WERI-Rb-1 (cell line): ENCODE measurements around the gene AATK.

Source experiments
- DNase-seq: peaks from one replicate; pipeline ENCODE4 v3.0.0-alpha.2; 2020
- H3K27ac ChIP-seq: fragments of 250-450 bp; sonication (Bioruptor Pico); 2 replicates; pipeline ENCODE4 v1.5.1; 2020; ENCODE audit warnings: mild to moderate bottlenecking, moderate library complexity
- H3K27me3 ChIP-seq: fragments of 250-450 bp; sonication (Bioruptor Pico); 2 replicates; pipeline ENCODE4 v1.5.1; 2021; ENCODE audit warnings: mild to moderate bottlenecking, low read depth, moderate library complexity; ENCODE audit not compliant: insufficient read depth, severe bottlenecking
- H3K36me3 ChIP-seq: fragments of 250-450 bp; sonication (Bioruptor Pico); 2 replicates; pipeline ENCODE4 v1.5.1; 2020; ENCODE audit warnings: mild to moderate bottlenecking, moderate library complexity
- H3K4me3 ChIP-seq: 2 replicates; pipeline ENCODE4 v1.5.1; 2011; ENCODE audit warnings: low read depth, mild to moderate bottlenecking, control low read depth, low read length
- H3K9me3 ChIP-seq: fragments of 250-450 bp; sonication (Bioruptor Pico); 2 replicates; pipeline ENCODE4 v1.5.1; 2021; ENCODE audit warnings: mild to moderate bottlenecking, moderate library complexity; ENCODE audit not compliant: severe bottlenecking
- CTCF ChIP-seq: IDR thresholded peaks from 2 replicates; pipeline ENCODE4 v1.5.1; 2011; ENCODE audit warnings: low read depth, mild to moderate bottlenecking, control low read depth, inconsistent platforms, low read length

The AATK gene

DNA sequence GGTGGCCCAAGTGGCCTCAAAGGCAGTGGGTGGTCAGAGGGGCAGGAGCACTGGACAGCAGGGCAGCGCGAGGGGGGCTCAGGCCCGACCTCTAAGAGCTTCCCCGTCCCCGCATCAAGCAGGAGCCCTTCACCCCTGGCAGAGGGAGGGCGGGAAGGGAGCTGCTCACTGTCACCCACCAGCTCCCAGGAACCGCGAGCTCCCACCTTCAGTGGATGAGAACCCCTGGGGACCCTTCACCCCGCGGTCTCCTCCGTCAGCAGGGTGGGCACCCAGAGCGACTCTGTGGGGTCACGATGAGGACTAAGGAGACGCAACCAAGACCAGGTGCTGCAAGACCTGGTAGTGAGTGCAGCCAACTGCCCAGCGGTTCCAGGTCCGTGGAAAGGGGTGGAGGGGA is 43.1 kb upstream of the AATK start:
- no peak overlapping the region for H3K27ac ChIP-seq
- TF ChIP-seq CTCF = no peak
- H3K4me3 ChIP-seq = no peak overlapping the region

DNA sequence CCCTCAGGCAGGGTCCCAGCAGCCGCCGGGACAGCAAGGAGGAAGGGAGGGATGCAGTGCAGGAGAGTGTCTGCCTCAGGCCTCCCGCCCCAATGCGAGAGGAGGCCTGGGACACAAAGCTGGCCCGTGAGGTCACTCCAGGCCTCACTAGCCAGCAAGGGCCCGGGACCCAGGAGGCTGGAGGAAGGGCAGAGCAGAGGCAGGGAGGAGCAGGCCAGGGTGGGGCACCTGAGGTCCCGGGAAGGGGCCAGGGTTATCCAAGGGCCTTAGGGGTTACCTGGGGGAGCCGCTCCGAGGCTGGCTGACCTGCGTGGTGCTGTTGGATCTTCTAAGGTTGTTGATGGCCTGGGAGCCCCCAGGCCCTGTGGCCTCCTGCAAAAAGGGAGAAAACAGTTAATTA is 42.6 kb upstream of the AATK start:
- H3K36me3 ChIP-seq = peaks cover 73% of the 10 kb centered on the region
- TF ChIP-seq CTCF = no peak
- no peak for DNase-seq

More for the DNA sequence above, 43.1 kb upstream of the AATK start:
- Histone ChIP-seq H3K36me3 (peaks cover 73% of the 10 kb centered on the region), H3K27me3 (no peaks in the 10 kb centered on the region), H3K9me3 (no peaks in the 10 kb centered on the region)
- no peak for DNase-seq

GRCh38 chr17:81207610-81208581 is 41.9 kb upstream of the AATK start:
- Histone ChIP-seq H3K9me3 (no peaks in the 10 kb centered on the region), H3K27me3 (no peaks in the 10 kb centered on the region), H3K27ac (no peak overlapping the region), H3K4me3 (no peak overlapping the region), H3K36me3 (peaks cover 73% of the 10 kb centered on the region)
- no peak for TF ChIP-seq CTCF
- DNase-seq = no peak

More for the DNA sequence above, 42.6 kb upstream of the AATK start:
- no peak overlapping the region for H3K27ac ChIP-seq
- no peaks in the 10 kb centered on the region for H3K9me3 ChIP-seq
- no peak overlapping the region for H3K4me3 ChIP-seq
- H3K27me3 ChIP-seq = no peaks in the 10 kb centered on the region

- no peak for DNase-seq
These were observed 40.6 kb upstream of the AATK start for GRCh38 chr17:81206657-81207056.

GRCh38 chr17:81206166-81206565 is 40.1 kb upstream of the AATK start:
- DNase-seq = no peak
- Histone ChIP-seq H3K27ac (no peak overlapping the region), H3K36me3 (peaks cover 75% of the 10 kb centered on the region), H3K9me3 (no peaks in the 10 kb centered on the region), H3K27me3 (no peaks in the 10 kb centered on the region), H3K4me3 (no peak overlapping the region)
- TF ChIP-seq CTCF = no peak

More at GRCh38 chr17:81206657-81207056, 40.6 kb upstream of the AATK start:
- peaks cover 75% of the 10 kb centered on the region for H3K36me3 ChIP-seq
- no peak overlapping the region for H3K4me3 ChIP-seq
- no peak for TF ChIP-seq CTCF
- no peaks in the 10 kb centered on the region for H3K9me3 ChIP-seq
- no peaks in the 10 kb centered on the region for H3K27me3 ChIP-seq
- H3K27ac ChIP-seq = no peak overlapping the region

GRCh38 chr17:81204578-81204977 is 38.6 kb upstream of the AATK start:
- peaks cover 87% of the 10 kb centered on the region for H3K36me3 ChIP-seq

More at GRCh38 chr17:81204578-81204977, 38.6 kb upstream of the AATK start:
- no peak for DNase-seq
- no peak for TF ChIP-seq CTCF
- Histone ChIP-seq H3K9me3 (no peaks in the 10 kb centered on the region), H3K27me3 (no peaks in the 10 kb centered on the region), H3K4me3 (no peak overlapping the region), H3K27ac (no peak overlapping the region)
